ENCODE measurements around the gene RHCE. TPM values are rescaled to one million over a fixed set of nuclear protein-coding genes. Genes with fewer than 3 reads are reported as not detected.
"Not testable (repeated sequence)": the region's sequence is repeated elsewhere in the genome, so short reads cannot be mapped to it uniquely, and the experiment has no call there.

The RHCE gene
- total RNA-seq, 2 experiments from 2014 or later, result 0.13 TPM; not detected in 1

GRCh38 chr1:25432749-25433388, 12.2 kb upstream of the RHCE start:
- H3K9me3 Mint-ChIP-seq (ENCODE audit: insufficient read depth), result no peaks in the 10 kb centered on the region
- peaks cover 59% of the 10 kb centered on the region for H3K4me1 Mint-ChIP-seq (ENCODE audit: low read depth)
- ATAC-seq, result no peak
- DNase-seq, result no peak
- ChIA-PET CTCF (interaction anchor here (0.6 to 2.0 kb wide), 2 partner anchors 55 to 111 kb away, joined by 3 to 10 read pairs; no protein-coding TSS in a partner anchor), POLR2A (interaction anchor here (1.1 kb wide), 1 partner anchor 39 kb away, joined by 3 read pairs; no protein-coding TSS in a partner anchor)
- H3K27me3 Mint-ChIP-seq (ENCODE audit: low read depth), result no peaks in the 10 kb centered on the region
- H3K36me3 Mint-ChIP-seq (ENCODE audit: low read depth), result peaks cover 11% of the 10 kb centered on the region
- H3K27ac Mint-ChIP-seq, result no peak overlapping the region
- H3K4me3 Mint-ChIP-seq, result peak overlapping the region; percentile 9

- H3K27ac Mint-ChIP-seq, result peak overlapping the region; percentile 31
- H3K4me3 Mint-ChIP-seq, result peak overlapping the region; percentile 80
- no peaks in the 10 kb centered on the region for H3K27me3 Mint-ChIP-seq (ENCODE audit: low read depth)
- CTCF ChIA-PET, result interaction anchor here (0.6 to 2.0 kb wide), 7 partner anchors 18 to 133 kb away, joined by 3 to 10 read pairs (median 3); no protein-coding TSS in a partner anchor
- peaks cover 11% of the 10 kb centered on the region for H3K36me3 Mint-ChIP-seq (ENCODE audit: low read depth)
- DNase-seq, result no peak
- ATAC-seq, result no peak
- POLR2A ChIA-PET, result interaction anchor here (0.6 to 1.2 kb wide), 5 partner anchors 15 to 1904 kb away, joined by 3 to 5 read pairs (median 3); partner anchors contain the start of gene MTFR1L
- no peaks in the 10 kb centered on the region for H3K9me3 Mint-ChIP-seq (ENCODE audit: insufficient read depth)
- peaks cover 59% of the 10 kb centered on the region for H3K4me1 Mint-ChIP-seq (ENCODE audit: low read depth)
Observed at GRCh38 chr1:25431955-25432719, 11.5 kb upstream of the RHCE start.

GRCh38 chr1:25430967-25431881, 10.6 kb upstream of the RHCE start:
- Mint-ChIP-seq H3K36me3 (ENCODE audit: low read depth) (peaks cover 6% of the 10 kb centered on the region), H3K27ac (peak overlapping the region; percentile 31), H3K9me3 (ENCODE audit: insufficient read depth) (no peaks in the 10 kb centered on the region), H3K4me3 (peak overlapping the region; percentile 98), H3K4me1 (ENCODE audit: low read depth) (peaks cover 51% of the 10 kb centered on the region), H3K27me3 (ENCODE audit: low read depth) (no peaks in the 10 kb centered on the region)
- ChIA-PET POLR2A (interaction anchor here (0.6 to 1.2 kb wide), 6 partner anchors 8 to 1903 kb away, joined by 3 to 5 read pairs (median 4); partner anchors contain the start of gene MTFR1L), CTCF (interaction anchor here (0.8 to 2.0 kb wide), 7 partner anchors 19 to 133 kb away, joined by 3 to 10 read pairs (median 3); no protein-coding TSS in a partner anchor)
- peak; percentile 79 for DNase-seq
- peak; percentile 43 for ATAC-seq

DNA sequence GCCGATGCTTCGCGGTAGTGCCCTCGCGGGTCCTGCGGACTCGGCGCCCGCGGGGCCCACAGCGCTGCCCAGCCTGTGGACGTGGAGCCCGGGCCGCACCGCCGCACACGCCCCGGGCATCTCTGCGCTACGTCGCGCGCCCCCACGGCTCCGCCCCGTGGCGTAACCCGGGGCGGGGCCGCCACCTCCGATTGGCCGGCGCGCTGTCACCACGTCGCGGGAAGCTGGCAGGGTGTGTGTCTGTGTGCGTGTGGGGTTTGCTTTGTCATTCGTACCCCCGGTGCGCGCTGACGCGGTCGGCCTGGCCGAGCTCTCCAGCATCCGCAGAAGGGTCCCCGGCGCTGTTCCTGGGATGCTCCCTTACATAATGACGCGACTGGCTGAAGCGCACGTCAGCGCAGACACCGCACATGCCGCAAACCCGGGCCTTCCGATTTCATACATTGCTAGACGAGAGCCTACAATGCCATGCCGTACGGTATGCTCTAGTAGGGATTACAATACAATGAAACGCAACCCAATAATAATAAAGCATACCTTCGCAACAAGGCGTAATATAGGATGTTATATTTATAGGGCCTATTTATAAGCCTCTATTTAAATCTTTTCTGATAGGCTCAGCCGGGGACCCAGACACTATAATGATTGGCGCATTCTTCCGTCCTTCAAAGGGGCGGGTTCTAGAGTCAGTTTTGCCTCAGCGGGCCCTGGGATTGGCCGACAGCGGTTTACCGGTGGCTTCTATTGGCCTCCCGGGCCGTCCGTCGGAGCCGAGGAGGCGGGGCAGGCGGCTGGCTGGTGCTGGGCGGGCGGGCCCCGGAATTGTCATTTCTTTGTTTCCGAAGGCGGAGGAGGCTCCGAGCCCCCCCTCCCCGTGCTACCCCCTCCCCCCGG, 9.7 kb upstream of the RHCE start, which contains the start of gene MACO1:
Gene MACO1, plus strand, starts transcription at position 825 of the 894 bp plus-strand sequence. CDS start 202 bp downstream, outside the sequence.
- CTCF ChIA-PET, result interaction anchor here (1.4 kb wide), 1 partner anchor 51 kb away, joined by 3 read pairs; no protein-coding TSS in a partner anchor
- POLR2A ChIA-PET, result interaction anchor here (0.6 to 1.1 kb wide), 3 partner anchors 44 to 198 kb away, joined by 3 to 5 read pairs (median 3); partner anchors contain the start of genes RSRP1 and SYF2
- Mint-ChIP-seq H3K4me3 (peak within 1 kb of the TSS; percentile 98), H3K9me3 (ENCODE audit: insufficient read depth) (no peaks in the 10 kb centered on the region), H3K36me3 (ENCODE audit: low read depth) (peaks cover 6% of the 10 kb centered on the region), H3K4me1 (ENCODE audit: low read depth) (peaks cover 42% of the 10 kb centered on the region), H3K27ac (peak within 1 kb of the TSS; percentile 99), H3K27me3 (ENCODE audit: low read depth) (no peaks in the 10 kb centered on the region)
- DNase-seq (peak; percentile 97), ATAC-seq (peak; percentile 92)

GRCh38 chr1:25428475-25429166, 8.0 kb upstream of the RHCE start:
- CTCF ChIA-PET, result interaction anchor here (1.1 to 2.0 kb wide), 6 partner anchors 10 to 92 kb away, joined by 3 to 8 read pairs (median 4); no protein-coding TSS in a partner anchor
- POLR2A ChIA-PET, result interaction anchor here (0.9 kb wide), 1 partner anchor 196 kb away, joined by 3 read pairs; the partner anchor contains the start of gene SYF2
- Mint-ChIP-seq H3K9me3 (ENCODE audit: insufficient read depth) (no peaks in the 10 kb centered on the region), H3K27me3 (ENCODE audit: low read depth) (no peaks in the 10 kb centered on the region), H3K36me3 (ENCODE audit: low read depth) (peaks cover 4% of the 10 kb centered on the region), H3K27ac (no peak overlapping the region), H3K4me1 (ENCODE audit: low read depth) (peaks cover 25% of the 10 kb centered on the region), H3K4me3 (peak overlapping the region; percentile 44)
- ATAC-seq, result no peak
- no peak for DNase-seq

GRCh38 chr1:25427696-25428095, 7.1 kb upstream of the RHCE start:
- Mint-ChIP-seq H3K9me3 (ENCODE audit: insufficient read depth) (no peaks in the 10 kb centered on the region), H3K4me3 (no peak overlapping the region), H3K36me3 (ENCODE audit: low read depth) (peaks cover 2% of the 10 kb centered on the region), H3K4me1 (ENCODE audit: low read depth) (peaks cover 15% of the 10 kb centered on the region), H3K27me3 (ENCODE audit: low read depth) (peaks cover 2% of the 10 kb centered on the region), H3K27ac (peak overlapping the region; percentile 9)
- ChIA-PET POLR2A (interaction anchor here (0.9 kb wide), 1 partner anchor 195 kb away, joined by 3 read pairs; the partner anchor contains the start of gene SYF2), CTCF (interaction anchor here (1.3 to 2.0 kb wide), 5 partner anchors 9 to 60 kb away, joined by 3 to 8 read pairs (median 4); no protein-coding TSS in a partner anchor)
- DNase-seq (no peak), ATAC-seq (no peak)

DNA sequence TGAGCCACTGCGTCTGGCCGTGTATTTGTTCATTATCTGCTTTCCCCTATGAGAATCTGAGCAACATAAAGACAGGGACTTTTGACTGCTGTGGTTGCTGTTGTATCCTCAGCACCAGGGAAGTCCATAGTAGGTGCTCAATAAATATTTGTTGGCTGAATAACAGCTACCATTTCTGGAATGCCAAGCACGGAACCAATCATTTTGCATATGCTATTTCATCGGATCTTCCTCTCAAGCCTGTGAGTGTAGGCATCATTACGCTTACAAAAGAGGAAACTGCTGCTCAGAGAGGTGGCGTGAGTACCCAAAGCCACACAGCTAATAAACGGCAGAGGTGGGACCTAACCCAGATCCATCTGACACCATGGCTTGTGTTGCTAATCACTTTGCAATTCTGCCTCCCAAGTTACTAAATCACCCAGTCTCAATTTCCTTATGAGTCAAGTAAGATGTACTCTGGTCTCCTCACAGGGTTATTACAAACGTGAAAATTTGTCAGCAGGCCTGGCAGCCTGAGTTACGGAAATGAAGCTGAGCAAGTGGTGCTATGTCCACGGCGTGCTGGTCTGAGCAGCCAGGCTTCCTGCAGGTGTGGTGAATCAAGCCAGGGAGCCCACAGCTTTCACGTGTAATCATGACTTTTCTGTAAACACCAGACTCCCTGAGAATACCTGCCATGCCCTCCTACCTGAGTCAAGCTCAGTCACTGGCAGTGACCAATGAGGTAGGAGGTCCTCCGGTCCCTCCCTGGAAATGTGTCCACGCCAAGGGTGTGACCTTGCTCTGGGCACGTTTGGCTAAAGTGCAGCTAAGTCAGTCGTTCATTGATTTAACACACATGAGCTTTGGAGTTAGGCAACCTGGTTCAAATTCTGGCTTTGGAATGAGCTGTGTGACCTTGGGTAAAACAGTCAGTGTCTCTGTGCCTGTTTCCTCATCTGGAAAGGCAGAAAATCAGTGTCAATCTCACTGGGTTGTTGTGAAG, 4.8 kb upstream of the RHCE start:
- H3K9me3 Mint-ChIP-seq (ENCODE audit: insufficient read depth), result no peaks in the 10 kb centered on the region
- ChIA-PET CTCF (no interaction called here), POLR2A (no interaction called here)

DNA sequence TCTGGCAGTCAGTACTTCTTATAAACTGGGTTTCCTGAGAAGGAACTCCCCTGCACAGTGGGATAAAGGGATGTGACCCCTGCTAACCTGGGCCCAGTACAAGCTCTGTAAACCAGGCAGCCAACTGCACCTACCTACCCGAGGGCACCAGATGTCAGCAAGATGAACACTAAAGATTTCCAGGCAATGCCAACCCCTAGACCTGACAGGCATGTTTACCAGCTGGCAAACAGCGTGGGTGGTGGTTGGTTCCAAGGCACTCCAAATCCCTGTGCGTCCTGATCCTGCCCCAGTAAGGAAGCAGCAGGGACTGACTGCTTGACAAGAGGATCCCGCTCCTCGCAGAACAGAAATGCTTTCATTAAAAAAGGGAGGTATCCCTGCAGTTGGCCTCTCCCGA, 2.6 kb upstream of the RHCE start:
- H3K4me3 Mint-ChIP-seq; H3K36me3 Mint-ChIP-seq (ENCODE audit: low read depth); H3K9me3 Mint-ChIP-seq (ENCODE audit: insufficient read depth); ATAC-seq; H3K4me1 Mint-ChIP-seq (ENCODE audit: low read depth); H3K27me3 Mint-ChIP-seq (ENCODE audit: low read depth); DNase-seq; H3K27ac Mint-ChIP-seq; CTCF ChIA-PET; POLR2A ChIA-PET: not testable (repeated sequence)

More for the DNA sequence above, 4.8 kb upstream of the RHCE start:
- DNase-seq (no peak), ATAC-seq (no peak)
- Mint-ChIP-seq H3K36me3 (ENCODE audit: low read depth) (no peaks in the 10 kb centered on the region), H3K4me3 (no peak overlapping the region), H3K27ac (no peak overlapping the region), H3K27me3 (ENCODE audit: low read depth) (peaks cover 8% of the 10 kb centered on the region), H3K4me1 (ENCODE audit: low read depth) (peaks cover 4% of the 10 kb centered on the region)

GRCh38 chr1:25419339-25419738, 1.3 kb downstream of the RHCE start:
- POLR2A ChIA-PET; H3K27ac Mint-ChIP-seq; H3K9me3 Mint-ChIP-seq (ENCODE audit: insufficient read depth); H3K36me3 Mint-ChIP-seq (ENCODE audit: low read depth); CTCF ChIA-PET; H3K4me1 Mint-ChIP-seq (ENCODE audit: low read depth); DNase-seq; H3K4me3 Mint-ChIP-seq; ATAC-seq: not testable (repeated sequence)
- H3K27me3 Mint-ChIP-seq (ENCODE audit: low read depth), result peaks cover 11% of the 10 kb centered on the region
